Adrenal gland (tissue), 5 donors: ENCODE measurements around the gene DMD.

Experiments
- CTCF ChIP-seq, 6 experiments: fragments of 450-650 bp in 4 of 6; fragments of 200-600 bp in 2 of 6; sonication (generic) in 1 of 6; IDR thresholded peaks; 1 replicate in 5 of 6; 2 replicates in 1 of 6; pipeline versions ENCODE4 v1.5.1 to v1.8.0; 2016 to 2021; ENCODE audit warnings: antibody characterized with exemption in 6 of 6, mild to moderate bottlenecking in 2 of 6, moderate library complexity in 1 of 6
- POLR2A ChIP-seq, 2 donors: fragments of 450-650 bp; IDR thresholded peaks; one replicate each; pipeline ENCODE4 v1.6.1; 2017; ENCODE audit warnings: antibody characterized with exemption in 2 of 2, mild to moderate bottlenecking in 2 of 2, moderate library complexity in 1 of 2
- donor health status: DM: no; HTN: no; CAD: no.

- TF ChIP-seq POLR2A (IDR thresholded peaks at IDR 0.05) (no peak), CTCF (IDR thresholded peaks at IDR 0.05) (no peak)
Observed at GRCh38 chrX:32155044-32155638, 1056.2 kb downstream of the DMD start.
